HFFc6 (cell line): Measurements from ENCODE around the gene CLEC4F. TPM values are rescaled to one million over a fixed set of nuclear protein-coding genes. Genes with fewer than 3 reads are reported as not detected.

Experiments
- DNase-seq: peaks from one replicate; pipeline ENCODE4 v3.0.0-alpha.2; 2018
- H3K27ac Mint-ChIP-seq: 2 replicates; pipeline ENCODE4 v1.8.0; 2020; ENCODE audit warnings: mild to moderate bottlenecking, mixed read lengths
- H3K27me3 Mint-ChIP-seq: 2 replicates; pipeline ENCODE4 v1.8.0; 2021; ENCODE audit warnings: mild to moderate bottlenecking, moderate library complexity, mixed read lengths; ENCODE audit not compliant: insufficient read depth
- H3K36me3 Mint-ChIP-seq: 2 replicates; pipeline ENCODE4 v1.8.0; 2021; ENCODE audit warnings: low read depth, mixed read lengths
- H3K4me1 Mint-ChIP-seq: 2 replicates; pipeline ENCODE4 v1.8.0; 2020; ENCODE audit warnings: low read depth, mixed read lengths
- H3K4me3 Mint-ChIP-seq: 2 replicates; pipeline ENCODE4 v1.8.0; 2020; ENCODE audit warnings: mild to moderate bottlenecking, moderate library complexity, mixed read lengths
- H3K9me3 Mint-ChIP-seq: 2 replicates; pipeline ENCODE4 v1.8.0; 2020; ENCODE audit warnings: mild to moderate bottlenecking, mixed read lengths
- CTCF ChIP-seq: fragments of 200-600 bp; sonication (generic); IDR thresholded peaks from 2 replicates; pipeline ENCODE4 v1.5.0; 2021; ENCODE audit warnings: antibody characterized with exemption, mild to moderate bottlenecking
- total RNA-seq, 6 experiments: library from RNA; stranded (reverse); fragmentation: NEBNext Ultra II Directional; extraction: Animal tissue kit (Norgen Biotek cat#: 25700); gene quantifications; 2 replicates in 1 of 6; 3 replicates in 5 of 6; pipeline ENCODE4 v1.2.3, GENCODE V29; 2021

The CLEC4F gene
- total RNA-seq, 6 experiments from 2014 or later, result not detected

DNA sequence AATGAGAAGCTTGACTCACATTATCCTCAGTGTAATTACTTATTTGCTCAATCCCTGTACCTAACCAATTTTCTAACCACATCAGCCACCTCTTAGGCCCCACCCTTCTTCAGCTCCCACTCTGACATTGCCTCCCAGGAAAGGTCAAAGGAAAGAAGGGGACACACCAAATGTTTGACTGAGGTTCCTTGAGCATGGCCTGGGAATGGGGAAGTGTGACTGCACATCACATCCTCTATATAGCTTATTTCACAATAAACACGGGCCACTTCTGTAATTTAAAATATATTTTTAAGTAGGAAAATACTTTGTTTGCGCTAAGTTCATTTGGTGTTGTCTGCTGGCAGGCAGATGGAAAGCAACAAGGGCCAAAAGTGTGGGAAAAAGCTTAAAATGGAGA is 26.9 kb downstream of the CLEC4F start:
- peaks cover 5% of the 10 kb centered on the region; the same call in 1 of the 2 replicates for H3K4me1 Mint-ChIP-seq
- TF ChIP-seq CTCF, result no peak
- no peak for DNase-seq
- H3K27me3 Mint-ChIP-seq, result peaks cover 35% of the 10 kb centered on the region
- no peaks in the 10 kb centered on the region for H3K9me3 Mint-ChIP-seq
- no peak overlapping the region for H3K27ac Mint-ChIP-seq
- H3K36me3 Mint-ChIP-seq, result no peaks in the 10 kb centered on the region
- H3K4me3 Mint-ChIP-seq, result no peak overlapping the region

DNA sequence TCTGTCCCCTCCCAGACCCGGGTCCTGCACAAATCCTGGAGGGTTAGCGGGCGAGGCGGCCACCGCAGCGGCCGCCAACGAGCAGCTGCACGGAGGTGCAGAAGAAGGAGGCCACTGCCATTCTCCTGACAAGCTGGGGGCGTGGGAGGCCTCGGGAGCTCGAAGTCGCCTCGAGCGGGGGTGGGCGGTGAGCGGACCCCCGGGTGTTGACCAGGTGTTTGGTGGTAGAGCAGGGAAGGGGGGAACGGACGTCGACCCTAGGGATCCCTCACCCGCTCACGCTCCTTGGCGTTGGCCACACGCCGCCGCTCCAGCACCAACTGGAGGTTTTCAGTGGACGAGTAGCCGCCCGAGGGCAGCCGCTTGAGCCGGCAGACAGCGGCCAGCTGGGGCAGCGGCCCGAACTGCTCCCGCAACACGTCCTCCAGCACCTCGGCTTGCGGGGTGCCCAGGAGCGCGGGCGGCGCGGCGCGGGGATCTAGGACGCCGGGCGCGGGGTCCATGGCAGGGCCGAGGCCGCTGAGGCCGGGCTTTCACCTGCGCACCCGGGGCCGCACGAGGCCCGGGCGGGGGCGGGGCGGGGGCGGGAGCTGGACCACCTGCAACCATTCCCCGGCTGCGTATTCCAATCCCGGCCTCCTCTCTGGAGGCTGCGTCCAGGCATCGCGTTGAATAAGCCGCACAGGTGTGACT is 30.1 kb downstream of the CLEC4F start, which contains the start of gene FIGLA:
FIGLA (minus strand) TSS at position 508 of the 693 bp plus-strand sequence; CDS start at position 503, 5 bp downstream.
- Mint-ChIP-seq H3K27me3 (peaks cover 39% of the 10 kb centered on the region), H3K36me3 (no peaks in the 10 kb centered on the region), H3K4me3 (peak within 1 kb of the TSS; percentile 58; the same call in 1 of the 2 replicates), H3K4me1 (peaks cover 8% of the 10 kb centered on the region; the same call in 1 of the 2 replicates), H3K27ac (no peak within 1 kb of the TSS), H3K9me3 (no peaks in the 10 kb centered on the region)
- no peak for TF ChIP-seq CTCF
- no peak for DNase-seq

GRCh38 chr2:70789304-70790135 is 30.9 kb downstream of the CLEC4F start:
- peak; percentile 19 for DNase-seq
- Mint-ChIP-seq H3K36me3 (no peaks in the 10 kb centered on the region), H3K4me3 (peak overlapping the region; percentile 58; the same call in 1 of the 2 replicates)

GRCh38 chr2:70785137-70785911 is 35.1 kb downstream of the CLEC4F start:
- DNase-seq, result peak; percentile 22
- no peak overlapping the region for H3K4me3 Mint-ChIP-seq
- peak; percentile 72 for TF ChIP-seq CTCF
- peaks cover 15% of the 10 kb centered on the region for H3K4me1 Mint-ChIP-seq
- peaks cover 25% of the 10 kb centered on the region for H3K27me3 Mint-ChIP-seq
- no peaks in the 10 kb centered on the region for H3K36me3 Mint-ChIP-seq
- no peaks in the 10 kb centered on the region for H3K9me3 Mint-ChIP-seq
- H3K27ac Mint-ChIP-seq, result no peak overlapping the region

More at GRCh38 chr2:70789304-70790135, 30.9 kb downstream of the CLEC4F start:
- H3K27me3 Mint-ChIP-seq, result peaks cover 41% of the 10 kb centered on the region
- peaks cover 9% of the 10 kb centered on the region; the same call in 1 of the 2 replicates for H3K4me1 Mint-ChIP-seq
- TF ChIP-seq CTCF, result peak; percentile 77
- no peak overlapping the region for H3K27ac Mint-ChIP-seq
- H3K9me3 Mint-ChIP-seq, result no peaks in the 10 kb centered on the region

DNA sequence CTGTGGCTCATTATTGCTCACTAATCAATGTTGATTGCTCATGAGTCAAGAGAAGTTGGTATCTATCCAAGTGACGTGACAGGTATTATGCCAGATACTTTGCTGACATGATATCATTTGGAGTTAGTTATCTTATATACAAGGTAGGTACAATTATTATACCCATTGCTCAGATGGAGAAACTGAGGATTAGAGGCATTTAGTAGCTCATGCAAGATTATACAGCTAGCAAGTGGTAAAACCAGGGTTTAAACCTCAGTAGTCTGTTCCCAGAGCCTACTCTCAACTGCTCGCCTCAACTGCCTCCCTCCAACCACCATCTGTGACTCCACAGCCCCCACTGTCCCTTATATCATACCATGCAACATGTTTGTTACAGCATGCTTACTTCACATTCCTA is 36.1 kb downstream of the CLEC4F start:
- Mint-ChIP-seq H3K27ac (no peak overlapping the region), H3K9me3 (no peaks in the 10 kb centered on the region), H3K4me1 (peaks cover 19% of the 10 kb centered on the region), H3K4me3 (no peak overlapping the region), H3K27me3 (peaks cover 20% of the 10 kb centered on the region), H3K36me3 (no peaks in the 10 kb centered on the region)
- TF ChIP-seq CTCF, result no peak
- no peak for DNase-seq
